DMS53 treated with DMSO at 0.1 percent for 48 hours (cell line): ENCODE measurements around the gene CMIP.
"Not testable (repeated sequence)": the region's sequence is repeated elsewhere in the genome, so short reads cannot be mapped to it uniquely, and the experiment has no call there.

Experiments used
- DNase-seq: peaks from one replicate; lab custom pipeline; 2025; ENCODE audit not compliant: unreplicated experiment; lab: John Stamatoyannopoulos, UW

CMIP gene

GRCh38 chr16:81728435-81728834 lies 283.8 kb downstream of the CMIP start:
- no peak for DNase-seq

GRCh38 chr16:81729451-81729850 lies 284.8 kb downstream of the CMIP start:
- DNase-seq: no peak

DNA sequence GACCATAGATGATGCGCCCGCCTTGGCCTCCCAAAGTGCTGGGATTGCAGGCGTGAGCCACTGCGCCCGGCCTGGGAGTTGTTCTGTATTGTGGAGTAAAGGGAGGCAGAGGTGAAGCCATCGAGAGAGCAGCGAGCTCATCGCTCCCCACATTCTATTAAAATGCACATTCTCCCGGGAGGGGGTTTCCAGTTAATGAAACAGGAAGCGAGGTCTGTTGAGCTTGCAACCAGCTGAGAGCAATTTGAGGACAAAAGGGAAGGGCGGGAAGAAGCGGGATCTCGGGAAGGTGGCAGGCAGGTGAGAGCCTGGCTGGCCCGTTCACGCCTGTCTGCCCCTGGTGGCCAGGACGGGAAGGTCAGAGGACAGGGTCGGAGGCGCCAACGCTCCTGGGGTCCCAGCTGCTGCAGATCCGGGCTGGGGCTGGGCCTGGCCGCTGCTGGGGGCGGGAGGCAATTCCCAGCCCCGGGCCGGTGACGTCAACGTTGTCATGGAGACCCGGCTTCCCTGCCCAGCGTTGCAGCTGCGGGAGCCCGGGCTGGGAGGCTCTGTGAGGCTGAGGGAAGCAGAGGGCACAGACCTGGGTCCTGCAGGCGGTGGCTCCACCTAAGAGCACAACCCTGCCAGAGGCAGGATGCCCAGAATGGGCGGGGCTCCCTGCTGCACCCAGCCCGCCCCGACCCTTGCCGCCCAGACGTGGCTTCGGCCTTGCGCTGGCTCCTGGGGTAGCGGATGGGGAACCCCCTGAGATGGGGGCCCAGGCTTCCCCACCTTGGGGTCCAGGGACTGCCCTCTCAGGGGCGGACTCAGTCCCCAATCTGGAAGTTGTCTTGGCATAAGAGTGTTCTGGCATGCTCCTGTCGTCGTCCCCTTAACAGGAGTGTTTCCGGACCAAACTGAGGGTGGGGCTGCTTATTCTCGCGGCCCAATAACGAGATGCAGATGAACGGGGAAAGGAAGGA lies 285.8 kb downstream of the CMIP start:
- peak; percentile 79 for DNase-seq

DNA sequence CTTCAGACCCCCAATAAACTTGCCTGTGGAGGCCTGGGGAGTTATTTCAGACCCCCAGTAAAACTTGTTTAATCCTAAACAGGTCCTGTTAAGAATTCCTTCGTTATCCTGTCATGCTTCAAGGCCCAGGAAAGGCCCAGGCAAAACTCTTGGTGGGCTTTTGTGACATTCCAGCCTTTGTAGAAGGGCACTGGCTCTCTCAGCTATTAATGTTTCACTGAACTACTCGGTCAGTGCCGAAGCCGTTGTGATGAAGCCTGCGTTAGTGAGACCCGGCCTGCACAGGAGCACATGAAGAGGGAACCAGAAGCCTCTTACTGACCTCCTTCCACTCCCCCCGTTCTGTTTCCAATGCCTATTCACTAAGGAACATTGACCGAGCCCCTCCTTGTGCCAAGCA lies 287.0 kb downstream of the CMIP start:
- no peak for DNase-seq

DNA sequence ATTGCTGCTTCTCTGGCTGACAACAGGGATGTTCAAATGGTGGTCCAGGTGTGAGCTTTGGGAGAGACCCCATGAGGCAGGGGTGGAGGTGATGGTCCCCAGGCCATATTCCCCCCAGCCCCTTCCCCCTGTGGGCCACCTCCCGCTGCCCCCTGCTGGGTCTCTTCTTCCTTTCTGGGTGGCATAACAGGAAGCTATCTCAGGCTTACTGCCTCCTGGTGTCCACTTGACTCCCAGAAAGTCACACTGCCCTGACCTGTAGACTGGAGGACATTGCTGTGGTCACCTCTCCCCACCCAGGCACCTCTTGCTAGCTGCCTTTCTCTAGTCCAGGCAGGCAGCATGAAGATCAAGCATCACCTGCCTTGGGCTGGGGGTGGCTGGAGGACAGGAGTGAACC lies 288.1 kb downstream of the CMIP start:
- DNase-seq: no peak

DNA sequence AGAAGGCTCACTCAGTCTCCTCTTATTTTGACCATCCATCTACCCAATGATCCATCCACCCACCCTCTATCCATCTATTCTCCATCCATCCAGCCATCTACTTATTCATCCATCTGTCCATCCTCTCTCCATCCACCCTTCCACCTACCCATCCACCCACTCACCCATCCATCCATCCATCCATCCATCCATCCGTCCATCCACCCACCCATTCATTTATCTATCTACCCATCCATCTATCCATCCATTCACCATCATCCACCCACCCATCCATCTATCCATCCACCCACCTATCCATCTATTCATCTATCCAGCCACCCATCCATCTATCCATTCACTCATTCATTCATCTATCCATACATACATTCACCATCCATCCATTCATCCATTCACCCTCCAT lies 288.7 kb downstream of the CMIP start:
- DNase-seq: no peak

- no peak for DNase-seq
These were observed 290.2 kb downstream of the CMIP start for GRCh38 chr16:81734632-81735434.

GRCh38 chr16:81737885-81738536 lies 293.4 kb downstream of the CMIP start:
- DNase-seq: peak; percentile 71

GRCh38 chr16:81738783-81739496 lies 294.3 kb downstream of the CMIP start:
- no peak for DNase-seq

DNA sequence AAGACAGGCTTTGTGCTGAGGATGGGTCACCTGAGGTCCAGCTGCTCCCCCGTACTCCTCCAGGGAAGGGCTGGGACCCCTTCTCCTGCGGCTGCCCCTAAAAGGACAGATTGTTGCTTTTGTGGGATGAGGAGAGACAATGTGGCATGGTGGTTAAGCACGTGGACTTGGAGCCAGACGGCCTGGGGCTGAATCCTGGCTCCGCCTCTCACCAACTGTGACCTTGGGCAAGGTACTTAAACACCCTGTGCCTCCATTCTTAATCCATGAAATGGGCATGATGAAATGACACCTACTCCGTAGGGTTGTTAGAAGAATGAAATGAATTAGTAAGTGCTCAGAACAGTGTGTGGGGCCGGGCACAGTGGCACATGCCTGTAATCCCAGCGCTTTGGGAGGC lies 294.9 kb downstream of the CMIP start:
- DNase-seq: no peak

GRCh38 chr16:81740169-81740568 lies 295.6 kb downstream of the CMIP start:
- no peak for DNase-seq

- not testable (repeated sequence) for DNase-seq
These were observed 296.8 kb downstream of the CMIP start for GRCh38 chr16:81741430-81741770.

DNA sequence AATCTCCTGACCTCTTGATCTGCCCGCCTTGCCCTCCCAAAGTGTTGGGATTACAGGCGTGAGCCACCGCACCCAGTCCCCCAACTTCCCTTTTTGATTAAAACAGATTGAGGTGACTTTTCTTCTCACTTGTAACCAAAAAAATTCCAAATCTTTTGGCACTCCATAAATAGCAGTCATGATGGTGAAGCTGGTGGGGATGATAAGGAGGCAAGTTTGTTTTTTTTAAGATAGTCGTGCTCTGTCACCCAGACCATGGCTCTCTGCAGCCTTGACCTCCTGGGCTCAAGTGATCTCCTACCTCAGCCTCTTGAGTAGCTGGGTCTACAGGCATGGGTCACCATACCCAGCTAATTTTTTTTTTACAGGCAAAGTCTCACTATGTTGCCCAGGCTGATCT lies 299.8 kb downstream of the CMIP start:
- no peak for DNase-seq

DNA sequence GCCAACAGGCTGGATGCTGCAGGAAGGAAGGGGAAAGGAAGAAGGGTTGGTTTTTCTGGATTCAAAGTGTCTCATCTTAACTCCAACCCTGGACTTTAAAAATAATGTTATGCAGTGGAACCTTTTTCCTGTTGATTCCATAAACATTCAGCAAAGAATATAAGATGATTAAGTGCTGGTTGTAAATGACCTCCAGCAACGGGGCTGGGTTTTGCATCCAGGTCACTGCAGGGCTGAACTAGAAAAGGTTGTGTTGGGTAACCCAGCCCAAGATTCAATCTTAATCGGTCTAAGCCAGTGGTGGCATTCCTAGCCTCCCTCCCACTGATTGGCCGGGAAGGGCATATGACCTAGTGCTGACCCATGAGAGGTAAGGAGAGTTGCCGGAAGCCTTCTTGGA lies 300.3 kb downstream of the CMIP start:
- no peak for DNase-seq

DNA sequence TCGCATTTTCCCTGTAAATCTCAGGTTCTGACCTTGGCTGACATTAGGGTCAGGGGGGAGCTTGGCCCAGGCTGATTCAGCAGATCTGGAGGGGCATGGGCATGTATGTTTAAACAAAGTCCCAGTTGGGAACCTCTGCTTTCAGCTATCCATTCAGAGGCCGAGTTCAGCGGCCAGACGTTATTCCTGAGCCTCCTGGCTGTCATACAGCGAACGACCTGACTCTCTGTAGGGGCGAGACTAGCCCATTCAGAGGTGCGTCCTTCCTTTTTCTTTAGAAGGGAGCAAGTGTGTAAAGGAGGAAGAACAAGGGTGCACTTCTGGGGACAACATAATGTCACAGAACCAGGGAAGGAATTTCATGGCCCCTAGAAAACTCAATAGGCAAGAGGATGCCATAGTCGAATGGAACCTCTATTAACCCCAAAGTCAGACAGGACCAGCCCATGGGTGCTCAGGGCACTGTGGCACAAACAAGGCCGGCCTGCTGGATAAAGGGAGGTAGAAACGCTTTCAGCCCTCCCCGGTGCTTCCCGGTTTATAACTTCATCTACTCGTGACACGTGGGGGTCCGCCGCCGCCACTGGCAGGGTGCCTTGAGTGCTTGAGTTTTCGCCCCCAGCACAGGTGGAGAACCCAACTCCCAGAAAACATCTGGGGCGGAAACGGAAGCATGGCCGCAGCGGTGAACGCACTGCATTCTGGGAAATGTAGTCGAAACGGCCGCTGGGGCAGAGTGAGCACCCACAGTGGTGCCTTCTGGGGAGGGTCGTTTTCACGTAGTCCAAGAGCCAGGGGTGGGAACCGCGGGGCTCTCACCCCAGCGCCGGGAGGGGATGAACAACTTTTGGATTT lies 301.3 kb downstream of the CMIP start:
- DNase-seq: peak; percentile 25

DNA sequence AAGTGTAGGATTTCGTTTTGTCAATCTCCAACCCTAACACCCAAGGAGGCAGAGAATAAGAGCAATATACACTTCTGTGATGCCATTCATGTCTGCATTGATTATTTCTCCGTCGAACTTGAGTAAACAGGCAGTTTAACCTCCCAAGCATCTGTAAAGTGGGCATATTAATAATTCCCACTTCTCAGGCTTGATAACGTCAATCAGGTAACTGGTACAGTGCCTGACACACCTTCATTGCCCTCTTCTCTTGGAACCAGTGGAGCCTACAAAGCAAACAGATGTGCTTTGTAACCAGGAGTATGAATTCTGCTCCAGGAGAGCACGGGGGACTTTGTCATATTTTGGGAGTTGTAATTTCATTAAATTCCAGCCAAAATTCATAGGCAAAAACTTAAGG lies 302.0 kb downstream of the CMIP start:
- no peak for DNase-seq

- DNase-seq: no peak
These were observed 304.0 kb downstream of the CMIP start for GRCh38 chr16:81748476-81749198.

DNA sequence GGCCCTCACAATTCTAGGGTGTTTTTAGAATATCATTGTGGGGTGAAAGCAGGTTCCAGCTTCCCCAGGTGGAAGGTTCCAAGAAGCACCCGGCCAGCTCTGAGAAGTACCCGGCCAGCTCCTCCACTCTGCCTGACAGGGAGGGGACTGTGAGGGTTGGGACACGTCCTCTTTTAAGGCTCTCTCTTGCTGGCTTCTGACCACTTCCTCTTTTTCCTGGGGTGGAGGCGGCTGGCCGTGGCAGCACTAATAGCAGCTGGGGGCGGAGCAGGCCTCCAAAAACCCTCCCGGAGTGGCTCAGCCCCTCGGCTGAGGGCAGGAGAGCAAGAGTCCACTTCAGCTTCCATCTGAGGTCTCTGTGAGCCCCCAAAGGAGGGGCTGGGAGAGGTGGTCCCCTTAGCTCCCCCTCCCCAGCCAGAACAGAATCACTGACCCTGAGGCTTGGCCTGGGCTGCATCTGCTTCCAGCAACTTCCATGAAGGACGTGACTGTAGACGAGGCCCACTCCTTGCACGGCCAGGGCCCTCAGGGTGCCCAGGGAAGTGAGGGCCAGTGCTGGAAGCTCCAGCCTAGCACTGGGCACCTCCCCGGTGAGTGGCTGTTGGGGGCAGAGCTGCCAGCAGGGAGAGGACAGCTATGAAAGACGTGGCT lies 307.7 kb downstream of the CMIP start:
- DNase-seq: no peak

- no peak for DNase-seq
These were observed 308.2 kb downstream of the CMIP start for GRCh38 chr16:81752876-81753227.
